ENCODE results near the gene CGRRF1.

The CGRRF1 gene

GRCh38 chr14:54478636-54479215, 31.0 kb upstream of the CGRRF1 start:
- peaks cover 0 to 37% (median 8%) of the 10 kb centered on the region in 4 donors for H3K4me1 ChIP-seq
- intact Hi-C loops (cut with DNase I; ENCODE audit: low total_unique reads), result no loop called here
- H3K36me3 ChIP-seq, result peaks cover 14 to 30% (median 21%) of the 10 kb centered on the region in 3 donors

DNA sequence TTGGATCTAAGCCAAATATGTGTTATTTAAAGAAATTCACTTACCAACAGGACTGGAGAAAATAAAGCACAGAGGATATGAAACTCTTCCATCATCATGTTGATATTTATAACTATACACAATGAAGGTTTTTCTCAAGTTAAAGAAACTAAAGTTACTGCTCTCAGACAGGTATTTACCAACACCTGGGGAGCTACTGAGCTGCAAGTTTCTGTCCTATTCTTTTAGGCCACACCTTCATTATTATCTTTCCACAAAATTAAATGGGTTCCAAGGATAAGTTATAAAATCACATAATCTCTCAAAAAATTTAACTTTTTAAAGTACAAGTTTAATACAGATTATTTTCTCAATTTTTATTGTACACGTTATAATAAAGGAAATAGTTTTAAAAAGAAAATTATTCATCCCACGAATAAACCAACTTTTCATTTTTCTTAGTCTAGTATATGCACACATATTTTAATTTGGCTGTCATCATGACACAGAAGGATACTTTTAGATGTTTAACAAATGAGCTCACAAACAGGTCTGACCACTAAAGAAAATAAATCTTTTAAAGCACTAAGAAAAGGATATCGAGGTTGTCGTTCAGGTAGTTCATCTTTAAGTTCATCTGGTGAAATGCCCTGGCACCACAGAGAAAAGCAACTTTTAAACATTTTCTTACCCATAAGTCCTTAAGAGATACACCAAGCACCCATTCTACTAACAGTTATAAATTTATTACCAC, 28.7 kb upstream of the CGRRF1 start:
- H3K4me1 ChIP-seq, result peaks cover 0 to 36% (median 5%) of the 10 kb centered on the region in 4 donors
- no peaks in the 10 kb centered on the region for H3K27me3 ChIP-seq
- no peak overlapping the region for H3K4me3 ChIP-seq
- DNase-seq, result no peak
- no peaks in the 10 kb centered on the region for H3K9me3 ChIP-seq
- intact Hi-C loops (cut with DNase I; ENCODE audit: low total_unique reads), result no loop called here
- TF ChIP-seq, protein P1, sequence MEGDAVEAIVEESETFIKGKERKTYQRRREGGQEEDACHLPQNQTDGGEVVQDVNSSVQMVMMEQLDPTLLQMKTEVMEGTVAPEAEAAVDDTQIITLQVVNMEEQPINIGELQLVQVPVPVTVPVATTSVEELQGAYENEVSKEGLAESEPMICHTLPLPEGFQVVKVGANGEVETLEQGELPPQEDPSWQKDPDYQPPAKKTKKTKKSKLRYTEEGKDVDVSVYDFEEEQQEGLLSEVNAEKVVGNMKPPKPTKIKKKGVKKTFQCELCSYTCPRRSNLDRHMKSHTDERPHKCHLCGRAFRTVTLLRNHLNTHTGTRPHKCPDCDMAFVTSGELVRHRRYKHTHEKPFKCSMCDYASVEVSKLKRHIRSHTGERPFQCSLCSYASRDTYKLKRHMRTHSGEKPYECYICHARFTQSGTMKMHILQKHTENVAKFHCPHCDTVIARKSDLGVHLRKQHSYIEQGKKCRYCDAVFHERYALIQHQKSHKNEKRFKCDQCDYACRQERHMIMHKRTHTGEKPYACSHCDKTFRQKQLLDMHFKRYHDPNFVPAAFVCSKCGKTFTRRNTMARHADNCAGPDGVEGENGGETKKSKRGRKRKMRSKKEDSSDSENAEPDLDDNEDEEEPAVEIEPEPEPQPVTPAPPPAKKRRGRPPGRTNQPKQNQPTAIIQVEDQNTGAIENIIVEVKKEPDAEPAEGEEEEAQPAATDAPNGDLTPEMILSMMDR (IDR thresholded peaks at IDR 0.05), result no peak
- peaks cover 14 to 28% (median 21%) of the 10 kb centered on the region in 3 donors for H3K36me3 ChIP-seq
- no peak overlapping the region for H3K27ac ChIP-seq

More at GRCh38 chr14:54478636-54479215, 31.0 kb upstream of the CGRRF1 start:
- DNase-seq, result no peak
- TF ChIP-seq, protein P1 (IDR thresholded peaks at IDR 0.05), result no peak
- Histone ChIP-seq H3K4me3 (no peak overlapping the region), H3K9me3 (no peaks in the 10 kb centered on the region), H3K27ac (no peak overlapping the region), H3K27me3 (no peaks in the 10 kb centered on the region)

DNA sequence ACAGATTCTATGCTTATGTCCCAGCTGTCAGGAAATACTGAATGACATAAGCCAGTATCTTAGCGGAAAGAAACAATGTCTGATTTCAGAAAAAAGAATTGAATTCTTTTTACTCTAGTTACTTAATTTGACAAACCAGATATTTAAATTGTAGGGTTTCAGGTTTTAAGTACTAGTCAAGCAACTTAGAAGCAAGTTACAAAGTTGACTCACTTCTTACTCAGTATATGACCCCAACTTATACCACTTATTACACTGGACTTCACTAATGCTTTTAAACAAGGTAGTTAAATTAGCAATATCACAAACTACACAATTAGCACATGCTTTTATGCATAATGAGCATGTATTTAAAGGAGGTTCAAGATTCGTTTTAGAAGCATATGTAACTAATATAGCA, 28.0 kb upstream of the CGRRF1 start:
- TF ChIP-seq, protein P1 (IDR thresholded peaks at IDR 0.05), result no peak
- Histone ChIP-seq H3K27me3 (no peaks in the 10 kb centered on the region), H3K36me3 (peaks cover 10 to 28% (median 21%) of the 10 kb centered on the region in 3 donors), H3K9me3 (no peaks in the 10 kb centered on the region), H3K27ac (no peak overlapping the region), H3K4me3 (no peak overlapping the region), H3K4me1 (peaks cover 0 to 37% (median 9%) of the 10 kb centered on the region in 4 donors)
- intact Hi-C loops (cut with DNase I; ENCODE audit: low total_unique reads), result no loop called here
- no peak for DNase-seq

DNA sequence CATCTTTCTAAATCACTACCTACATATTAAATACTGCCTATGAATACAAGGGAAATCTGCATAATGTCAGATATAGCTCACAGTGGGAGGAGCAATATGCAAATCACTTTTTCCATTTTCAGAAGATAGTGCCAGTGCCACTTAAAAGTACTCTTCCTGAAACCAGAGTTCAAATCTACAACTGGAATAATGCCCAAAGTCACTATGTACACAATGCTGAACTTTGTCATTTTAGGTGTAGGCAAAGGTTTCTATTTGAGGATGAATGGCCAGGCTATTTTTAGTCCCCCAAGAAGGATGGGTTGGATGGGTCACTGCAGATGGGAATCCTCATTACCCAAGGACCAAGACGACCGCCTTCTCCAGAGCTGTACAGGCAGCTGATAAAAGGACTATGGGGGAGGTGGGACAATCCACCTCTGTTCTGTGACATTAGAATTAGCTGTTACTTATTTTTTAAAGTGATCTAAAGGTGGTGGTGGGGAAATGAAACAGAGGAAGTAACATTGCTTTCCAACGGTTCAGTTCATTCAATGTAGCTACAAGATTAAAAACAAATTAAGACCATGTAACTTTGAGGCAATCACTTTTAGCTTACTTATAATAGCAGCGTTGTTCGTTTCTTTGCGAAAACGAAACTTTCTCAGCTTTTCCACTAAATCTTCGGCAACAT, 26.5 kb upstream of the CGRRF1 start:
- no peak overlapping the region for H3K27ac ChIP-seq
- H3K27me3 ChIP-seq, result no peaks in the 10 kb centered on the region
- DNase-seq, result no peak
- TF ChIP-seq, protein P1 (IDR thresholded peaks at IDR 0.05), result no peak
- peaks cover 10 to 21% (median 18%) of the 10 kb centered on the region in 3 donors for H3K36me3 ChIP-seq
- H3K9me3 ChIP-seq, result no peaks in the 10 kb centered on the region
- intact Hi-C loops (cut with DNase I; ENCODE audit: low total_unique reads), result no loop called here
- peaks cover 0 to 51% (median 19%) of the 10 kb centered on the region in 4 donors for H3K4me1 ChIP-seq
- no peak overlapping the region for H3K4me3 ChIP-seq

GRCh38 chr14:54483846-54484245, 25.9 kb upstream of the CGRRF1 start:
- intact Hi-C loops (cut with DNase I; ENCODE audit: low total_unique reads), result no loop called here
- TF ChIP-seq, protein P1 (IDR thresholded peaks at IDR 0.05), result no peak
- H3K27me3 ChIP-seq, result no peaks in the 10 kb centered on the region
- DNase-seq, result no peak
- H3K4me1 ChIP-seq, result peaks cover 0 to 51% (median 19%) of the 10 kb centered on the region in 4 donors
- no peak overlapping the region for H3K27ac ChIP-seq
- H3K36me3 ChIP-seq, result peaks cover 8 to 15% (median 12%) of the 10 kb centered on the region in 3 donors
- H3K4me3 ChIP-seq, result no peak overlapping the region
- no peaks in the 10 kb centered on the region for H3K9me3 ChIP-seq

Data from tibial artery (tissue), 4 donors.